ENCODE measurements around the gene XPC.

XPC gene

DNA sequence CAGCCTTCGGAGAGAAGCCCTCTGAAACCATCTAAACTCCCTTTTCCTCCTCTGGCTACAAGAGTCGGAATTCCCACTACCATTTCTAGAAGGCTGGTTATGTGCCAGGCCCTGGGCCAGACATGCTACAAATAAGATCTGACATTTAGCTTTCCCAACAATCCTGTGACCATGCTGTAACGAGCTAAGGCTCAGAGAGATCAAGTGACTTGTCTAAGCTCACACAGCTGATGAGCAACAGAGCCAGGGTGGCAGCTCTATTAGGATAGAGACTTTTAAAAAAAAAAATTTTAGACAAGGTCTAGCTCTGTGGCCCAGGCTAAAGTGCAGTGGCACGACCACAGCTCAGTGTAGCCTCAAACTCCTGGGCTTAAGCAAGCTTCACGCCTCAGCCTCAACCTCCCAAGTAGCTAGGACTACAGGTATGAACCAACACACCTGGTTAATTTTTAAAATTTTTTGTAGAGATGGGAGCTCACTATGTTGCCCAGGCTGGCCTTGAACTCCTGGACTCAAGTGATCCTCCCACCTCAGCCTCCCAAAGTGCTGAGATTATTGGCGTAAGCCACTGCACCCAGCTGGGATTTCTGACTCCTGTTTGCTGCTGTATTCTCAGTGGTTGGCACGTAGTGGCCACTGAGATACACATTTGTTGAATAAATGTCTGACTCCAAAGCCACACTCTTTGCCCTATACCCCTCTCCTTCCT, 34.8 kb upstream of the XPC start:
- TF ChIP-seq CTCF (IDR thresholded peaks at IDR 0.05; ENCODE audit: low read depth, low read length, missing control alignments) = no peak
- no peak for DNase-seq (ENCODE audit: low read depth)
- no peak overlapping the region for H3K4me3 ChIP-seq (ENCODE audit: low read depth, low read length)

- no peak for DNase-seq (ENCODE audit: low read depth)
- H3K4me3 ChIP-seq (ENCODE audit: low read depth, low read length) = no peak overlapping the region
- no peak for TF ChIP-seq CTCF (IDR thresholded peaks at IDR 0.05; ENCODE audit: low read depth, low read length, missing control alignments)
These were observed 33.6 kb upstream of the XPC start for GRCh38 chr3:14212032-14212431.

GRCh38 chr3:14211621-14212020, 33.2 kb upstream of the XPC start:
- TF ChIP-seq CTCF (IDR thresholded peaks at IDR 0.05; ENCODE audit: low read depth, low read length, missing control alignments) = no peak
- DNase-seq (ENCODE audit: low read depth) = no peak
- no peak overlapping the region for H3K4me3 ChIP-seq (ENCODE audit: low read depth, low read length)

GRCh38 chr3:14210843-14211594, 32.6 kb upstream of the XPC start:
- no peak for DNase-seq (ENCODE audit: low read depth)
- no peak overlapping the region for H3K4me3 ChIP-seq (ENCODE audit: low read depth, low read length)
- TF ChIP-seq CTCF (IDR thresholded peaks at IDR 0.05; ENCODE audit: low read depth, low read length, missing control alignments) = no peak

DNA sequence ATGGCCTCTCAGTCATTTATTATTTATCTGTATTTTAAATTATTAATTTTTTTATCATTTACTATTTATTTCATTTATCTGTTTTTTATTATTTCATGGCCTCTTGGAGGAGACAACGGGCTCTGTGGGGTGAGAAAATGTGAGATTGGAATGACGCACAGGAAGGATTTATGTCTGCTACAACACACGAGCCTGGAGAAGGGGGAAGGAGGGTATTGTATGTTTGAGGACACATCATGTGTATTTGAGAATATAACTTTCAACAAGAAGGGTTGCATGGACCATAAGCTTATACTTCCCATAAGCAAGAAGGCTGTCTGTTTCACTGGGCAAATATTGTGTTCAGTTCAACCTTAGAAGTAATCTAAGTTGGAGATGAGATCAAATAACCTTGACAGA, 31.9 kb upstream of the XPC start:
- no peak for TF ChIP-seq CTCF (IDR thresholded peaks at IDR 0.05; ENCODE audit: low read depth, low read length, missing control alignments)
- H3K4me3 ChIP-seq (ENCODE audit: low read depth, low read length) = no peak overlapping the region
- no peak for DNase-seq (ENCODE audit: low read depth)

- H3K4me3 ChIP-seq (ENCODE audit: low read depth, low read length) = no peak overlapping the region
- no peak for DNase-seq (ENCODE audit: low read depth)
- TF ChIP-seq CTCF (IDR thresholded peaks at IDR 0.05; ENCODE audit: low read depth, low read length, missing control alignments) = no peak
These were observed 31.3 kb upstream of the XPC start for GRCh38 chr3:14209581-14210289.
